HG03039 (cell line): ENCODE results near the gene MCUR1.
"Not testable (repeated sequence)": the region's sequence is repeated elsewhere in the genome, so short reads cannot be mapped to it uniquely, and the experiment has no call there.

Source experiments
- ATAC-seq: cut with Tn5 transposase; IDR thresholded peaks from one replicate; pipeline ENCODE4 v1.9.1; 2021; ENCODE audit warnings: mild to moderate bottlenecking, moderate library complexity; ENCODE audit not compliant: unreplicated experiment

The MCUR1 gene

DNA sequence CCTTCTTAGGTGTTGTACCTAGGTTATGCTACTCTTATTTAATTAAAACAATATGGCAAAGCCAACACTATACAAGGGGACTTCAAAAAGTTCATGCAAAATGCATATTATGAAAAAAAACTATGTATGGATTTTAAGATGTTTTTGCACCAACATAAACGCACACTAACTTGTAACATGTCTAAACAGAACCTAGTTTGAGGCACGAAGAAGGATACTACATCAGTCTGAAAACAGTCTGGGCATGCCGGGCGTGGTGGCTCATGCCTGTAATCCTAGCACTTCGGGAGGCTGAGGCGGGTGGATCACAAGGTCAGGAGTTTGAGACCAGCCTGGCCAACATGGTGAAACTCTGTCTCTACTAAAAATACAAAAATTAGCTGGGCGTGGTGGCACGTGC lies 34.2 kb downstream of the MCUR1 start:
- not testable (repeated sequence) for ATAC-seq

DNA sequence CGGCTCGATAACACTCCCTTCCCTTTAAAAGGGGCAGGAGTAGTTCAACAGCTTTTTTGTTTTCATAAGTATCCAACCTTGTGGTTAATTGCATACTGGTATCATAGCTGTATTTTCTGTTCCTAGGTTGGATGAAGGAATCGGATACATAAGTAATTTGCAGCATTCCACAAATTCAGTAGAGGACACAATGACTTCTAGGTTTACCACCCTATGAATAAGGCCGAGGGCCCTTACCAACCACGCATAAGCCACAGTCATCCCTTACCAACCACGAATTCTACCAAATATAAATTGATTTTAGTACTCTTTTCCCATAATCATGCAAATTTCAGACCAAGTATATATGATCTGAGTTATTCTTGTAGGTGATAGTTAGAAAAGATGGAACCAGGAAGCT lies 36.3 kb downstream of the MCUR1 start:
- ATAC-seq = no peak

DNA sequence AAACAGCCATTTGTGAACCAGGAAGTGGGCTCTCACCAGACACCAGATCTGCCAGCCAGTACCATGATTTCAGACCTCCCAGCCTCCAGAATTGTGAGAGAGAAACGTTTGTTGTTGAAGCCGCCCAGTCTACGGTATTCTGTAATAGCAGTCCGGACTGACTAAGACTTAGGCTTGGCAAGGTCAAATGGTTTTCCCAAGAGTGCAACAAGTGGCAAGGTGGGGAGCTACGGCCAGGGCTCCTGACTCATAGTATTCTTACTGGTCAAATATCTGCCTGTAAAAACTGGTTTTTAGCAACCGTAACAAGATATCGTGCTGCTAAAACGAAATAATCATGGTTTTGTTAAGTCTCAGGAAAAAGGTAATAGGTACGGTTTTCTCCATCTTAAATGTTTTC lies 37.8 kb downstream of the MCUR1 start:
- no peak for ATAC-seq

- not testable (repeated sequence) for ATAC-seq
These were observed 38.9 kb downstream of the MCUR1 start for GRCh38 chr6:13775466-13775865.

DNA sequence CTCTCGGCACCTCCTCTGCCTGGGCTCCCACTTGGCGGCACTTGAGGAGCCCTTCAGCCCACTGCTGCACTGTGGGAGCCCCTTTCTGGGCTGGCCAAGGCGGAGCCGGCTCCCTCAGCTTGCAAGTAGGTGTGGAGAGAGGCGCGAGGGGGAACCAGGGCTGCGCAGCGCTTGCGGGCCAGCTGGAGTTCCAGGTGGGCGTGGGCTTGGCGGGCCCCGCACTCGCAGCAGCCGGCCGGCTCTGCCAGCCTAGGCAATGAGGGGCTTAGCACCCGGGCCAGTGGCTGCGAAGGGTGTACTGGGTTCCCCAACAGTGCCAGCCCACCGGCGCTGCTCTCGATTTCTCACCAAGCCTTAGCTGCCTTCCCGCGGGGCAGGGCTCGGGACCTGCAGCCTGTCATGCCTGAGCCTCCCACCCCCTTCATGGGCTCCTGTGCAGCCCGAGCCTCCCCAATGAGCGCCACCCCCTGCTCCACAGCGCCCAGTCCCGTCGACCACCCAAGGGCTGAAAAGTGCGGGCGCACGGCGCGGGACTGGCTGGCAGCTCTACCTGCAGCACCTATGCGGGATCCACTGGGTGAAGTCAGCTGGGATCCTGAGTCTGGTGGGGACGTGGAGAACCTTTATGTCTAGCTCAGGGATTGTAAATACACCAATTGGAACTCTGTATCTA lies 41.9 kb downstream of the MCUR1 start:
- not testable (repeated sequence) for ATAC-seq

DNA sequence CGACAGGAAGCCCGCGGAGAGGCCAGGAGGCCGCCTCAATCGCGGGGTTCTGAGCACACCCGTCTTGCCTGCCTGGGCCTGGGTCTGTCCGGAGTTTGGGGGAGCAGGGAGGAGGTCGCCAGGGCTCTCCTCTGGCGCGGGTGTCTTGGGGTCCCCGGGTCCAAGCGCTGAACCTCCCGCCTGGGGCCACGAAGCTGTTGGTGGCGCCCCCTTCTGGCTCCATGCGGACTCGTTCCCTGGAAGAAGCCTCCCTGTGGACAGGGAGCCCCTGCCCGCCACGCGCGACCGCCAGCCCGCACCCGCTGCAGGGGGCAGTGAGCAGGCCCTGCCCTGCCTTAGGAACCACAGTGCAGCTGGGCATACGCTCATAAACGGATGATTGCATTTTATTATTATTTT lies 44.7 kb downstream of the MCUR1 start:
- no peak for ATAC-seq

- ATAC-seq = no peak
These were observed 45.2 kb downstream of the MCUR1 start for GRCh38 chr6:13769034-13769654.

GRCh38 chr6:13767121-13767808 lies 47.1 kb downstream of the MCUR1 start:
- no peak for ATAC-seq

GRCh38 chr6:13766201-13766634 lies 48.1 kb downstream of the MCUR1 start:
- no peak for ATAC-seq

- ATAC-seq = no peak
These were observed 48.8 kb downstream of the MCUR1 start for GRCh38 chr6:13765570-13765969.

DNA sequence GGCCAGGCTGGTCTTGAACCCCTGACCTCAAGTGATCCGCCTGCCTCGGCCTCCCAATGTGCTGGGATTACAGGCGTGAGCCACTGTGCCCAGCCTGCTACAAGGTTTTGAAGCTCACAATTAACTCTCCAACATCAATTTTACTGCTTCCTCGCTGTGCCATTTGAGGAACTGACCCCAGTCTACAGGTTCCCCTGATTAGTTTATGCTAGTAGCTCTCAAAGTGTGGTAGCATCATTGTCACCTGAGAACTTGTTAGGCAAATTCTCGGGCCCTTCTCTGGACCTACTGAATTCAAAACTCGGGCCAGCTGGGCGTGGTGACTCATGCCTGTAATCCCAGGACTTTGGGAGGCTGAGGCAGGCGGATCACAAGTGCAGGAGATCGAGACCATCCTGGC lies 49.4 kb downstream of the MCUR1 start:
- ATAC-seq = no peak

DNA sequence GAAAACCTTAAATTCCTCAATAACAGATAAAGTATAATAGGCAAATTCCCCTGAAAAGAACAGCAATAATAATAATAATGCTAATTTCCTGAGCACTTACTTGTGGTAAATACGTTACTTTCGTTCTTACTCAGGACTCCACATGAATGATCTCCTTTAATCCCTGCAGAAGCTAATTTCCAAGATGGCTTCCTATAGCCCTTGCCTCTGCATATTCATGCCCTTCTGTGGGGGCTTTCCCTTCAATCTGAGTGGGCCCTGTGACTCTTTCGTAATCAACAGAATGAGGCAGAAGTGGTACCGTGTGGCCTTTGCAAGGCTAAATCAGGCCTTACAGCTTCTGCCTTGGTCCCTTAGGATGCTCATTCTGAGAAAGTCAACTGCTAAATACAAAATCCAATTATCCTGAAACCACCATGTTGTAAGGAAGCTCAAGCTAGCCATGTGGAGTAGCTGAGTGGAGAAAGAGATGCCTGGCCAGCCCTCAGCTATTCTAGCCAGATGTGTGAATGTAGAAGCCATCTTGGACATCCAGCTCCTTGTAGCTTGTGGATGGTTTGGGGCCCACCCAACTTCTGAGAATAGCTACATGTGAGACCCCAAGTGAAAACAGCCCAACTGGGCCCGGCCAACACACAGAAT lies 50.5 kb downstream of the MCUR1 start:
- peak; percentile 40 for ATAC-seq

DNA sequence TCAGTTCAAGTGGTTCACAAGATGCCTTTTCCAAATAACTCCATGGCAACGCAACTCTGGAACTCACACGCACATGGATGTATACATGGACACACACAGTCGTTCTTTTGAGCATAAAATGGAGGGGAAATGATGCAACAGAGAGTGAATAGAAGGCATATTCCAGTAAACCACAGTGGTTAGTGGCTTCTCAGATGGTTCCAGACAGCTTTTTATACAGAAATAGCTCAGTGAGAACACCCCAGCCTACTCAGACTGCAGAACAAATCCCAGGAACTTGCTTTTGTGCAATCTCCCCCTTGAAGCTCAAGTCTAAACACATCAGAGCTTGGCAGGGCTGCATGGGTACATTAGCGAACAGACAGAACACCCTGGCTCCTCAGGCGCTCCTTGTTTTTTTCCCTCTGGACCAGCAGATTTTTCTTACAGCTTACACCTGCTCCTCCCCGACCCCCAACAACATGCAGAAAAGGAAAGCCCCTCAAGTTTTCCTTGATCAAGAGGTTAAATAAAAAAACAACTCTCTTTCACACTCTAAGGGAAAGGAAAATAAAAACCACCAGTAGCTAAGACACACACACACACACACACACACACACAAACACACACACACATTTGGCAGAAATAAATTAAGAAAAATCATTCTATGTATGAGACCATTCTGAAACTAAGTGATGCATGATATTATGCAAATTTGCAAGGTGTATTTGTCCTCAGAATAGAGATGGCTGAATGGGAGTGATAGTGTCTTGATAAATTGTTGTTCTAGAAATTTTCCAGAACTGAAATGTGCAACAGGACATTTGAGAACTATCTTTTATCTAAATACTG lies 51.5 kb downstream of the MCUR1 start:
- ATAC-seq = no peak

DNA sequence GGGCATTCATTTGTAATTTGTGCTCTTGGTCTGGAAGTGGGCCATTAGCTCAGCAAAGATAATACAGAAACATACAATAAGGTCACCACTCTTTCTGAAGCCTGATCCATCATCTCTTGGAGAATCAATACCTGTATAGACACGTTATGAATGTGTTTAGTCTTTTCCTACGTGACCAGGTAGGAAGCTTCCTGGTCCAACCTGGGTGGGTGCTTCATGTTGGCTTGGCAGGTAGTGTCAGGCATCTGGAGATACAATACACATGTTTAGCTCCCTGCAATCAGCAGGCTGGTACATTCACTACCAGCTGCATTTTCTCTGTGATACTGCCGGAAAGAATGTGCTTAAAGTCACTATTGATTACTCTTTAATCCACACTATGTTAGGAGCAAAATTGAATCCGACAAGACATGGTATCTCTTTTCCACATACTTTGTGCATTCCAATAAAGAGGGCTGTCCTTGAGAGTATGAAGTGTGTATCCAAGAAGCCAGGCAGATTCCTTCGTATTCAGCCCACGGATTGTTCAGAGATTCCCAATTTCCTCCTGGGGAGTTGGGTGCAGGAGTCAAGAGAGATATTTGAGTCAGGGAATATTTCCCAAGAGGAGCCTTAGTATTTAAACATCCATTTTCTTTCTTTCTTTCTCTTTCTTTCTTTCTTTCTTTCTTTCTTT lies 52.9 kb downstream of the MCUR1 start:
- ATAC-seq = no peak

- no peak for ATAC-seq
These were observed 53.8 kb downstream of the MCUR1 start for GRCh38 chr6:13760307-13761304.

GRCh38 chr6:13759025-13759424 lies 55.3 kb downstream of the MCUR1 start:
- ATAC-seq = no peak

GRCh38 chr6:13754644-13755043 lies 59.7 kb downstream of the MCUR1 start:
- no peak for ATAC-seq

- ATAC-seq = no peak
These were observed 70.6 kb downstream of the MCUR1 start for GRCh38 chr6:13743736-13744127.
